Endothelial cell of umbilical vein (primary cell): ENCODE results near the gene COL1A2. TPM values are rescaled to one million over a fixed set of nuclear protein-coding genes. Genes with fewer than 3 reads are reported as not detected.
A peak's percentile ranks its signal among the peaks of the same experiment; 100 is the strongest.

Experiments used
- BruUV-seq: library from RNA; stranded (reverse); fragments of 400-500 nt; replicated peaks from 2 replicates; lab custom pipeline; 2021; lab: Mats Ljungman, UMichigan
- CTCF ChIA-PET: fragments of 300-600, 350-600 bp; sonication (Branson Sonifier 250); formaldehyde crosslinking; loops from one replicate; lab custom pipeline; 2021; ENCODE audit warnings: antibody characterized with exemption, inconsistent platforms; lab: Charles Lee
- POLR2A ChIA-PET: fragments of 300-600, 350-600 bp; sonication (Branson Sonifier 250); formaldehyde crosslinking; loops from one replicate; lab custom pipeline; 2021; ENCODE audit warnings: antibody characterized with exemption, inconsistent platforms; lab: Charles Lee
- DNase-seq: peaks from one replicate; pipeline ENCODE4 v3.0.0-alpha.2; 2011; ENCODE audit warnings: low read depth, low spot score
- FAIRE-seq: peaks from 2 replicates; lab custom pipeline; 2011; peaks lifted over from hg19 to GRCh38; lab: Jason Lieb, UNC
- H2AFZ ChIP-seq: 2 replicates; pipeline ENCODE4 v1.6.0; 2012; ENCODE audit warnings: low read depth, low read length, control low read depth, inconsistent platforms
- H3K27ac ChIP-seq: 2 replicates; pipeline ENCODE4 v1.5.1; 2011; ENCODE audit warnings: low read depth, mild to moderate bottlenecking, control low read depth, low read length, moderate library complexity; ENCODE audit not compliant: insufficient read depth
- H3K27me3 ChIP-seq, 2 experiments: 2 replicates each; pipeline versions ENCODE4 v1.6.0 to v1.6.1; 2011; ENCODE audit warnings: low read length in 2 of 2, mixed read lengths in 1 of 2; ENCODE audit not compliant: control insufficient read depth in 2 of 2, insufficient read depth in 2 of 2
- H3K36me3 ChIP-seq, 2 experiments: 2 replicates in 1 of 2; 3 replicates in 1 of 2; pipeline ENCODE4 v1.5.1; 2011; ENCODE audit warnings: low read length in 2 of 2, mild to moderate bottlenecking in 1 of 2, moderate library complexity in 1 of 2; ENCODE audit not compliant: control insufficient read depth in 2 of 2, insufficient read depth in 2 of 2; ENCODE audit errors: extremely low read depth in 1 of 2
- H3K4me1 ChIP-seq: 3 replicates; pipeline ENCODE4 v1.5.1; 2011; ENCODE audit warnings: mild to moderate bottlenecking, low read length; ENCODE audit not compliant: control insufficient read depth, insufficient read depth; ENCODE audit errors: extremely low read depth
- H3K4me2 ChIP-seq: 2 replicates; pipeline ENCODE4 v1.6.1; 2011; ENCODE audit warnings: low read length, control low read depth, mixed read lengths; ENCODE audit not compliant: insufficient read depth
- H3K4me3 ChIP-seq, 3 experiments: fragments of 200-600 bp in 1 of 3; sonication (generic), shearing (Covaris generic) in 1 of 3; replicated peaks in 1 of 3; 2 replicates each; pipeline ENCODE4 v1.5.1; 2011 to 2016; ENCODE audit warnings: control low read depth in 3 of 3, low read length in 3 of 3, mild to moderate bottlenecking in 2 of 3, inconsistent platforms in 1 of 3, low read depth in 1 of 3, moderate library complexity in 1 of 3; ENCODE audit not compliant: insufficient read depth in 1 of 3
- H3K79me2 ChIP-seq: 2 replicates; pipeline ENCODE4 v1.6.0; 2012; ENCODE audit warnings: low read length, inconsistent platforms; ENCODE audit not compliant: control insufficient read depth, insufficient read depth
- H3K9ac ChIP-seq: replicated peaks from 2 replicates; pipeline ENCODE3; 2011; ENCODE audit warnings: low read length, control low read depth; ENCODE audit not compliant: insufficient read depth; ENCODE audit errors: extremely low read depth
- H3K9me1 ChIP-seq: replicated peaks from 3 replicates; pipeline ENCODE4 v1.6.0; 2011; ENCODE audit warnings: mild to moderate bottlenecking, low read length; ENCODE audit not compliant: control insufficient read depth, insufficient read depth; ENCODE audit errors: extremely low read depth
- H3K9me3 ChIP-seq: replicated peaks from 2 replicates; pipeline ENCODE4 v1.5.1; 2012; ENCODE audit warnings: low read length, inconsistent platforms; ENCODE audit not compliant: control insufficient read depth, insufficient read depth
- H4K20me1 ChIP-seq: replicated peaks from 2 replicates; pipeline ENCODE3; 2011; ENCODE audit warnings: mild to moderate bottlenecking, low read length; ENCODE audit not compliant: control insufficient read depth, insufficient read depth; ENCODE audit errors: extremely low read depth
- EZH2 ChIP-seq: IDR thresholded peaks from 2 replicates; pipeline ENCODE4 v1.6.1; 2012; ENCODE audit warnings: borderline replicate concordance, low read depth, mild to moderate bottlenecking, moderate library complexity, low read length, inconsistent platforms; ENCODE audit not compliant: severe bottlenecking
- FOS ChIP-seq: IDR thresholded peaks from 2 replicates; pipeline ENCODE4 v1.6.1; 2011; ENCODE audit warnings: mild to moderate bottlenecking, low read length, moderate library complexity, borderline replicate concordance; ENCODE audit not compliant: insufficient read depth
- GATA2 ChIP-seq: IDR thresholded peaks from 2 replicates; pipeline ENCODE4 v1.7.0; 2011; ENCODE audit warnings: low read depth, mild to moderate bottlenecking, moderate library complexity, mixed read lengths, low read length; ENCODE audit not compliant: insufficient read length, insufficient read depth
- JUN ChIP-seq: IDR thresholded peaks from 2 replicates; pipeline ENCODE4 v1.6.1; 2011; ENCODE audit warnings: borderline replicate concordance, low read depth; ENCODE audit not compliant: insufficient read length, insufficient read depth
- POLR2A ChIP-seq: IDR thresholded peaks from 2 replicates; pipeline ENCODE4 v1.6.1; 2012; ENCODE audit warnings: low read depth, mild to moderate bottlenecking, control low read depth, low read length
- POLR2AphosphoS5 ChIP-seq: IDR thresholded peaks from 2 replicates; pipeline ENCODE4 v1.6.1; 2012; ENCODE audit warnings: low read depth, mild to moderate bottlenecking, control low read depth, low read length, moderate library complexity; ENCODE audit not compliant: insufficient read depth
- dilution Hi-C: fragments of 300-500 bp; cut with MboI; formaldehyde crosslinking; loops from one replicate; pipeline ENCODE4 v1.15.0; 2019; ENCODE audit warnings: low sequenced_read_pairs; ENCODE audit not compliant: extremely low pct_ligation_motif_present
- intact Hi-C: fragments of 100-400 bp; cut with micrococcal nuclease; formaldehyde crosslinking; loops from one replicate; pipeline ENCODE4 v1.10.0; 2022
- polyA plus RNA-seq, 4 experiments: library from polyadenylated mRNA; depleted of rRNA in 3 of 4; stranded (reverse) in 3 of 4; unstranded in 1 of 4; fragments of >200 nt; gene quantifications; 2 replicates each; pipeline versions ENCODE4 v1.2.1 to v1.2.3, GENCODE V29; 2011 to 2012; ENCODE audit warnings: missing spikeins in 1 of 4
- total RNA-seq: library from RNA; stranded (reverse); gene quantifications from 2 replicates; pipeline ENCODE4 v1.2.3, GENCODE V29; 2021
- TF ChIP-seq, protein P1 (sequence below), 2 donors: IDR thresholded peaks; 1 replicate in 1 of 2; 2 replicates in 1 of 2; pipeline ENCODE4 v1.5.1; 2011; ENCODE audit warnings: low read length in 2 of 2, mild to moderate bottlenecking in 2 of 2, moderate library complexity in 2 of 2, control low read depth in 1 of 2, inconsistent platforms in 1 of 2, low read depth in 1 of 2; ENCODE audit not compliant: insufficient read depth in 1 of 2; ENCODE audit errors: extremely low read depth in 1 of 2
- TF ChIP-seq, protein P2 (sequence below): IDR thresholded peaks from 2 replicates; pipeline ENCODE4 v1.6.1; 2011; ENCODE audit not compliant: insufficient read depth, insufficient read length

Gene COL1A2
- total and polyA plus RNA-seq, 2 donors (not counting 3 experiments of a cell fraction or from before 2014, with no cell fraction given): 28.9 to 40.8 TPM

DNA sequence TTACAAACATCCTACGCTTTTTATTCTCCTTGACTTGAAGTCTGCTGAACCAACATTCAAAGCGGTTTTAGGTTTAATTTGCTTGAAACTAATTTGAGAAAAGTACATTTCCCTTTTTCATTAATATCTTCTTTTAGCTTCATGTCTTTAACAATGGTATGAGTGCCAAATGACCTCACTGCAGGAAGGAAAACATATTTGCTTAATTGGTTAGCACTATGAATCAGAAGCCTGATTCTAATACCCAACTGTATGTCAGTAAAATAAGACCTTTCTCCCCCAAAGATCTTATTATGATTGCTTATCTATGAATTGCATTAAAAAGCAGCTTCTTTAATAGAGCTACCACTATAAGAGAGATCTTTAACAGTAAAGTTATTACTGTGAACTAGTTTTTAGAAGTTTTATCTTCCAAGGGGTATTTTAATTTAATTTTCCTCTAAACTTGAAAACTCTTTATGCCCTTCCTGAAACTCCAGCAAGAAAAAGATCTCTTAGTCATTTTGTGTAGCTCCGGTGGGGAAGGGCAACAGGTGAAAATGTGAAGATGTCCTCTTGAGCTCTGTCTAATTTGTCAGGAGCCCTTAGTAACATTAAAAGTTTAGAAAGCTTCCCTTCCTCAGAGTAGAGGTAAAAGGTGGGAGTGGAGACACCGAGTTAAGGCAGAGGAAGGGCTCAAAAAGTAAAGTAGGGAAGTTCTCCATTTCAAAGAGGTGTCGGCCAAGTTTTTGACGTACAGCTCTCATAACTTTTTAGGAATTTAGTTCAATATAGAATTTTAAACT lies 6.1 kb downstream of the COL1A2 start:
- H3K4me2 ChIP-seq: peak overlapping the region; percentile 79
- no peak overlapping the region for H3K9ac ChIP-seq
- H3K36me3 ChIP-seq: no peaks in the 10 kb centered on the region
- no peaks in the 10 kb centered on the region for H3K9me3 ChIP-seq
- CTCF ChIA-PET: interaction anchor here (0.9 to 7.6 kb wide), 8 partner anchors 27 to 1289 kb away, joined by 3 to 100 read pairs (median 4); no protein-coding TSS in a partner anchor
- dilution Hi-C loops (no loop called here), intact Hi-C loops (no loop called here)
- H3K79me2 ChIP-seq: no peaks in the 10 kb centered on the region
- no peak overlapping the region for H3K4me3 ChIP-seq
- FAIRE-seq: peak; percentile 83
- no peaks in the 10 kb centered on the region for H3K9me1 ChIP-seq
- no peaks in the 10 kb centered on the region for H4K20me1 ChIP-seq
- POLR2A ChIA-PET: no interaction called here
- H3K27me3 ChIP-seq: no peaks in the 10 kb centered on the region
- no TSS peak for BruUV-seq
- TF ChIP-seq POLR2A (no peak), GATA2 (peak; percentile 68), FOS (peak; percentile 75), JUN (peak; percentile 47)
- no peak overlapping the region for H2AFZ ChIP-seq
- peaks cover 10% of the 10 kb centered on the region for H3K4me1 ChIP-seq
- H3K27ac ChIP-seq: no peak overlapping the region
- DNase-seq: peak; percentile 53

DNA sequence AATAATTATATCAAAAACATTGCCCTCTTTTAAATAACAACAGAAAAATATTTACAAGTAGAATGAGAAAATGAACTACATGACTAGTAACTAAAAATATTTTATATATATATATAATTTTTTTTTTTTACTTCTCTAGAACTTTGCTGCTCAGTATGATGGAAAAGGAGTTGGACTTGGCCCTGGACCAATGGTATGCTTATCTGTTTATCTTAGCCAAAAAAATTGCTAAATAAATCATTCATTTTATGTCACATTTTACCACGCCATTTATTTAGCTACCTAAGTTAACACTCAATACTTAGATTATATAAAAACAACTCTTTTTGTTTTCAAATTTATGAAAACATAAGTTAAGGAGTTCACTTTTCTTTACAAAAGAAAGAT lies 6.7 kb downstream of the COL1A2 start:
- Histone ChIP-seq H3K9me3 (no peaks in the 10 kb centered on the region), H4K20me1 (no peaks in the 10 kb centered on the region), H3K27me3 (no peaks in the 10 kb centered on the region), H3K4me1 (peaks cover 10% of the 10 kb centered on the region), H2AFZ (no peak overlapping the region), H3K27ac (no peak overlapping the region), H3K4me2 (no peak overlapping the region), H3K36me3 (no peaks in the 10 kb centered on the region), H3K4me3 (no peak overlapping the region), H3K9me1 (no peaks in the 10 kb centered on the region), H3K9ac (no peak overlapping the region), H3K79me2 (no peaks in the 10 kb centered on the region)
- TF ChIP-seq FOS (no peak), EZH2 (no peak), POLR2AphosphoS5 (no peak)
- TF ChIP-seq, protein P1, sequence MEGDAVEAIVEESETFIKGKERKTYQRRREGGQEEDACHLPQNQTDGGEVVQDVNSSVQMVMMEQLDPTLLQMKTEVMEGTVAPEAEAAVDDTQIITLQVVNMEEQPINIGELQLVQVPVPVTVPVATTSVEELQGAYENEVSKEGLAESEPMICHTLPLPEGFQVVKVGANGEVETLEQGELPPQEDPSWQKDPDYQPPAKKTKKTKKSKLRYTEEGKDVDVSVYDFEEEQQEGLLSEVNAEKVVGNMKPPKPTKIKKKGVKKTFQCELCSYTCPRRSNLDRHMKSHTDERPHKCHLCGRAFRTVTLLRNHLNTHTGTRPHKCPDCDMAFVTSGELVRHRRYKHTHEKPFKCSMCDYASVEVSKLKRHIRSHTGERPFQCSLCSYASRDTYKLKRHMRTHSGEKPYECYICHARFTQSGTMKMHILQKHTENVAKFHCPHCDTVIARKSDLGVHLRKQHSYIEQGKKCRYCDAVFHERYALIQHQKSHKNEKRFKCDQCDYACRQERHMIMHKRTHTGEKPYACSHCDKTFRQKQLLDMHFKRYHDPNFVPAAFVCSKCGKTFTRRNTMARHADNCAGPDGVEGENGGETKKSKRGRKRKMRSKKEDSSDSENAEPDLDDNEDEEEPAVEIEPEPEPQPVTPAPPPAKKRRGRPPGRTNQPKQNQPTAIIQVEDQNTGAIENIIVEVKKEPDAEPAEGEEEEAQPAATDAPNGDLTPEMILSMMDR (IDR thresholded peaks at IDR 0.05; ENCODE audit: extremely low read depth in 1 of 2, insufficient read depth in 1 of 2, low read depth in 1 of 2, low read length in 2 of 2): no peak
- TF ChIP-seq, protein P2, sequence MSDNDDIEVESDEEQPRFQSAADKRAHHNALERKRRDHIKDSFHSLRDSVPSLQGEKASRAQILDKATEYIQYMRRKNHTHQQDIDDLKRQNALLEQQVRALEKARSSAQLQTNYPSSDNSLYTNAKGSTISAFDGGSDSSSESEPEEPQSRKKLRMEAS: no peak
- FAIRE-seq (no peak), DNase-seq (no peak)
- CTCF ChIA-PET: interaction anchor here (1.2 to 7.6 kb wide), 4 partner anchors 35 to 1289 kb away, joined by 4 to 100 read pairs (median 12); no protein-coding TSS in a partner anchor
- BruUV-seq: no TSS peak
- POLR2A ChIA-PET: no interaction called here
- dilution Hi-C loops (no loop called here), intact Hi-C loops (no loop called here)
